Measurements from ENCODE around the gene SALL1.

Gene SALL1

DNA sequence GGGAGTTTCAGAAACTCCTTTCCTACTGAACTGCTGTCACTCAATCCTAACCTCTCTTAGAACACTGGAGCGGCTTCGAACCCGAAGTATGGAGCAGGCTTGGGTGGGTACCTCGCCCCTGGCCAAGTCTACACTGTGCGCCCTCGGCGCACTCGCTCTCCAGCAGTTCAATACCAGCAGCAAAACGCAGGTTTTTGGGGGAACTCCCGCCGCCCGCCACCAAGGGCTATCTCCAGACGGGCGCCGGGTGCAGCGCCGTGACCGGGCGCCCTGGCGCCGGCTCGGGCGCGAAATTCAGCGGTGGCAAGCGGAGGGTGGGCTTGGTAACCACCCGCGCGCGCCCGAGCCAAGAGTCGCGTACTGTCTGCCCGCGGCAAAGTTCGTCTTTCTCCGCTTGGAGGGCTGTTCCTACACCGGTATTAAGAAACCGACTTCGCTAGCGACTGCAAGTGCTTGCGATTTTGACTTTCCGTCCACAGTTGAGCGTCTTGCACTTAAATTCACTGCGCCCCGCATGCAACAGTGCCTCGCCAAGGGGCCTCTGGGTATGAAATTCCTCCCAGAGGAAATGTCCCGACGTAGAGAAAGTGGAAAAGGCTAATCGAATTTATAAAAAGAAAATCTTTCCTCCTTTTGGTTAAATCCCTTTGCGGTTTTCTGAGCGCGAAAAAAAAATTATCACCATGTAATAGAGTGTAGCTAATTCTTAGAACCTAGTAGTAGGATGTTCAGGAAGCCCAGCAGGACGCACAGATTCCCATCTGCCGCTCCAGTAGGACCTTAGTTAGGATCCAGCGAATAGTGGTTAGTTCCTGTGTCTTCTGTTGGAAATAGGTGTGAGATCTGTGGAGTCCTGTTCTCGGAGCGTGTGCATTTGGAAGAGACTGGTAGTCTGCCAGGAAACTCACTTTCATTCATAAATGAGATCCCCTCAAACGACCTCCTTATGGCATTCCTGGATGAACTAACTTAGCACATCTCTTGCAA, 5.0 kb upstream of the SALL1 start:
- H3K9ac ChIP-seq (ENCODE audit: low read depth, low read length, poor library complexity, severe bottlenecking), result no peak overlapping the region
- H3K4me2 ChIP-seq (ENCODE audit: low read depth, low read length, poor library complexity, severe bottlenecking), result no peak overlapping the region
- TF ChIP-seq, protein P1, sequence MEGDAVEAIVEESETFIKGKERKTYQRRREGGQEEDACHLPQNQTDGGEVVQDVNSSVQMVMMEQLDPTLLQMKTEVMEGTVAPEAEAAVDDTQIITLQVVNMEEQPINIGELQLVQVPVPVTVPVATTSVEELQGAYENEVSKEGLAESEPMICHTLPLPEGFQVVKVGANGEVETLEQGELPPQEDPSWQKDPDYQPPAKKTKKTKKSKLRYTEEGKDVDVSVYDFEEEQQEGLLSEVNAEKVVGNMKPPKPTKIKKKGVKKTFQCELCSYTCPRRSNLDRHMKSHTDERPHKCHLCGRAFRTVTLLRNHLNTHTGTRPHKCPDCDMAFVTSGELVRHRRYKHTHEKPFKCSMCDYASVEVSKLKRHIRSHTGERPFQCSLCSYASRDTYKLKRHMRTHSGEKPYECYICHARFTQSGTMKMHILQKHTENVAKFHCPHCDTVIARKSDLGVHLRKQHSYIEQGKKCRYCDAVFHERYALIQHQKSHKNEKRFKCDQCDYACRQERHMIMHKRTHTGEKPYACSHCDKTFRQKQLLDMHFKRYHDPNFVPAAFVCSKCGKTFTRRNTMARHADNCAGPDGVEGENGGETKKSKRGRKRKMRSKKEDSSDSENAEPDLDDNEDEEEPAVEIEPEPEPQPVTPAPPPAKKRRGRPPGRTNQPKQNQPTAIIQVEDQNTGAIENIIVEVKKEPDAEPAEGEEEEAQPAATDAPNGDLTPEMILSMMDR (conservative IDR thresholded peaks at IDR 0.05; ENCODE audit: low read length), result no peak
- no peak for TF ChIP-seq EZH2phosphoT487 (IDR thresholded peaks at IDR 0.05; ENCODE audit: borderline replicate concordance)
- no peak overlapping the region for H2AFZ ChIP-seq (ENCODE audit: low read length)
- no peaks in the 10 kb centered on the region for H3F3A ChIP-seq (ENCODE audit: low read depth)
- H3K36me3 ChIP-seq (ENCODE audit: insufficient read depth, low read length), result no peaks in the 10 kb centered on the region
- no peaks in the 10 kb centered on the region for H3K4me1 ChIP-seq (ENCODE audit: insufficient read depth, low read length, poor library complexity, severe bottlenecking)
- H3K9me2 ChIP-seq (replicated peaks; ENCODE audit: low read depth, low read length), result no peaks in the 10 kb centered on the region; the same call in 1 of the 2 replicates
- H3K9me3 ChIP-seq (ENCODE audit: insufficient read depth, low read depth, low read length), result no peaks in the 10 kb centered on the region
- no peaks in the 10 kb centered on the region for H4K20me1 ChIP-seq (ENCODE audit: insufficient read depth, low read length, poor library complexity, severe bottlenecking)
- no peak overlapping the region for H3K4me3 ChIP-seq (ENCODE audit: low read length, poor library complexity, severe bottlenecking)
- H3K27me3 ChIP-seq (ENCODE audit: insufficient read depth, low read length, poor library complexity, severe bottlenecking), result no peaks in the 10 kb centered on the region
- no peaks in the 10 kb centered on the region for H3K79me2 ChIP-seq (ENCODE audit: insufficient read depth, low read length)

DNA sequence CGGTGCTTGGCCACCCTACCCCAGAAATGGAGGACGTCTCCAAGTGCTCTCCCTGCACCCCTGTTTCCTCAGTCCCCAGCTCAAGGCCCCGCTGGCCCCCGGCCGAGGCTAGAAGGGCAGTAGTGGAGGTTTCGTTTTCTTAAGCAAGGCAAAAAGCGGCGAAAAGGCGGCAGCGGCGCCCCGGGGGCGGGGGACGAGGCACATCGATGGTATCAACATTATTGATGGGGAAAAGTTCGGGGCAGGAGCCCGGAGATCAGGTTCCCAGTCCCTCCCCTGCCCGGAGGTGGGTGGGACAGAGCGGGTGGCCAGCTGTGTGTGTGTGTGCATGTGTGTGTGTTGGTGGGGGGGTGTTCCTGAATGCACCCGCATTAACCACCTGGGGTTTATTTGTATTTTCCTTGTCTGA, 4.1 kb upstream of the SALL1 start:
- Histone ChIP-seq H3K4me1 (ENCODE audit: insufficient read depth, low read length, poor library complexity, severe bottlenecking) (no peaks in the 10 kb centered on the region), H3K9me3 (ENCODE audit: insufficient read depth, low read depth, low read length) (no peaks in the 10 kb centered on the region), H4K20me1 (ENCODE audit: insufficient read depth, low read length, poor library complexity, severe bottlenecking) (no peaks in the 10 kb centered on the region), H3K27me3 (ENCODE audit: insufficient read depth, low read length, poor library complexity, severe bottlenecking) (no peaks in the 10 kb centered on the region), H3K9me2 (replicated peaks; ENCODE audit: low read depth, low read length) (no peaks in the 10 kb centered on the region), H3F3A (ENCODE audit: low read depth) (no peaks in the 10 kb centered on the region), H2AFZ (ENCODE audit: low read length) (no peak overlapping the region), H3K4me3 (ENCODE audit: low read length, poor library complexity, severe bottlenecking) (no peak overlapping the region), H3K36me3 (ENCODE audit: insufficient read depth, low read length) (no peaks in the 10 kb centered on the region), H3K4me2 (ENCODE audit: low read depth, low read length, poor library complexity, severe bottlenecking) (no peak overlapping the region), H3K79me2 (ENCODE audit: insufficient read depth, low read length) (no peaks in the 10 kb centered on the region), H3K9ac (ENCODE audit: low read depth, low read length, poor library complexity, severe bottlenecking) (no peak overlapping the region)
- no peak for TF ChIP-seq EZH2phosphoT487 (IDR thresholded peaks at IDR 0.05; ENCODE audit: borderline replicate concordance)
- TF ChIP-seq, protein P1 (conservative IDR thresholded peaks at IDR 0.05; ENCODE audit: low read length), result no peak

DNA sequence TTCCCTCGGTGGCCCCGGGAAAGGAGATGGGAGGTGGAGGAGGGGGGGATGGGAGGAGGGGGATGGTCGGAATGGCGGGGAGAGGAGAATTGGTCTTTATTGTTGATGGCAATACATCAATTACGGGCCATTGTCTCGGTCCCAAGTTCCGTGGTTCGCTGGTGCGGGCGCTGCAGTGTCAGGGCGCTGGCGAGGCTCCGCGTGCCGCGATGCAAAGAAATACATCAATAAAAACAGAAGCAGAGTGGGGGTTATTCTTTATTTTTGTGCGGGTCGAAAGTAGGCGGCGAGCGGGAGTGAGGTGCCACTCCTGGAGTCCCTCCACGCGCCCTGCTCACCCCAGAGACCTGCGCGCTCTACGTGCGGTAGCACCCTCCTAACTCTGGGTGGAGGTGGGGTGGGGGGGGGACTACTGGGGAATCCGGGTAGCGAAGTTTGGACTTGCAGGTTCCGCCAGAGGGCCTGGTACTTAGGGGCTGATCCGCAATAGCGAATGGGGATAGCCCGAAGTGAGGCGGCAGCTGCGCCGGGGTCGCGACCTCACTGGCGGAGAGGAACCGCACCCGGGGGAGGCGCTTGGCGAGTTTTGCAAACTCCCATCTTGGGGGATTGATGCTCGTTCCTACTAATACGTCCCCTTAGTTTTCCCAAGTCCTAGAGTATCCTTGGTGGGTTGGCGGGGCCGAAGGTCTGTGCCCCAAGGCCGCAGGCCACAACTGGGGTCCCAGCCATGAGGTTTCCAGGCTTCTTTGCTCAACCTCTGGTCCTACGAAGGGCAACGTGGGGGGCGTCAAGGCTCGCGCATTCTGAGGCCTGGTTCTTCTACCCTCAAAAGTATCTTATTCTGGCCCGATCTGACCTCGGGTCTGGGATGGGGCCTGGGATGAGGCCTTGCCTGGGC, 3.5 kb upstream of the SALL1 start:
- Histone ChIP-seq H2AFZ (ENCODE audit: low read length) (no peak overlapping the region), H3K79me2 (ENCODE audit: insufficient read depth, low read length) (no peaks in the 10 kb centered on the region), H4K20me1 (ENCODE audit: insufficient read depth, low read length, poor library complexity, severe bottlenecking) (no peaks in the 10 kb centered on the region), H3K4me1 (ENCODE audit: insufficient read depth, low read length, poor library complexity, severe bottlenecking) (no peaks in the 10 kb centered on the region), H3F3A (ENCODE audit: low read depth) (no peaks in the 10 kb centered on the region), H3K4me3 (ENCODE audit: low read length, poor library complexity, severe bottlenecking) (no peak overlapping the region), H3K9me3 (ENCODE audit: insufficient read depth, low read depth, low read length) (no peaks in the 10 kb centered on the region), H3K4me2 (ENCODE audit: low read depth, low read length, poor library complexity, severe bottlenecking) (no peak overlapping the region), H3K9ac (ENCODE audit: low read depth, low read length, poor library complexity, severe bottlenecking) (no peak overlapping the region), H3K27me3 (ENCODE audit: insufficient read depth, low read length, poor library complexity, severe bottlenecking) (no peaks in the 10 kb centered on the region), H3K9me2 (replicated peaks; ENCODE audit: low read depth, low read length) (no peaks in the 10 kb centered on the region), H3K36me3 (ENCODE audit: insufficient read depth, low read length) (no peaks in the 10 kb centered on the region)
- TF ChIP-seq, protein P1 (conservative IDR thresholded peaks at IDR 0.05; ENCODE audit: low read length), result no peak
- no peak for TF ChIP-seq EZH2phosphoT487 (IDR thresholded peaks at IDR 0.05; ENCODE audit: borderline replicate concordance)

Measured in Loucy (cell line).